GM23338 (cell line): Measurements from ENCODE around the gene LDHAL6A.

Experiments
- CREB1 ChIP-seq: fragments of 250-450 bp; sonication (Bioruptor Pico); IDR thresholded peaks from 2 replicates; pipeline ENCODE4 v1.5.0; 2020; ENCODE audit warnings: low read depth, mild to moderate bottlenecking, moderate library complexity
- CTCF ChIP-seq, 2 experiments: fragments of 200-600 bp in 1 of 2; sonication (generic) in 1 of 2; conservative IDR thresholded peaks; 2 replicates each; pipeline versions ENCODE4 v1.5.1 to v1.6.1; 2016 to 2017; ENCODE audit warnings: antibody characterized with exemption in 2 of 2, low read depth in 2 of 2, mild to moderate bottlenecking in 2 of 2, moderate library complexity in 1 of 2
- EZH2 ChIP-seq: fragments of 200-600 bp; sonication (generic); IDR thresholded peaks from one replicate; pipeline ENCODE4 v1.8.0; 2017; ENCODE audit warnings: antibody characterized with exemption, mild to moderate bottlenecking, low read depth; ENCODE audit not compliant: unreplicated experiment
- EZH2phosphoT487 ChIP-seq: fragments of 200-600 bp; sonication (generic); IDR thresholded peaks from one replicate; pipeline ENCODE4 v1.8.1; 2018; ENCODE audit warnings: antibody characterized with exemption; ENCODE audit not compliant: unreplicated experiment
- JUNB ChIP-seq: IDR thresholded peaks from one replicate; pipeline ENCODE4 v1.6.1; 2016; ENCODE audit warnings: antibody characterized with exemption; ENCODE audit not compliant: unreplicated experiment
- NANOG ChIP-seq: IDR thresholded peaks from 2 replicates; pipeline ENCODE4 v1.6.1; 2016; ENCODE audit warnings: antibody characterized with exemption, borderline replicate concordance
- POLR2AphosphoS5 ChIP-seq: IDR thresholded peaks from 2 replicates; pipeline ENCODE4 v1.6.1; 2016; ENCODE audit warnings: antibody characterized with exemption, low read depth
- REST ChIP-seq: IDR thresholded peaks from one replicate; pipeline ENCODE4 v1.6.1; 2018; ENCODE audit warnings: antibody characterized with exemption; ENCODE audit not compliant: unreplicated experiment
- STAT1 ChIP-seq: IDR thresholded peaks from one replicate; pipeline ENCODE4 v1.6.1; 2016; ENCODE audit warnings: antibody characterized with exemption; ENCODE audit not compliant: unreplicated experiment
- ZNF114 ChIP-seq: fragments of 250-450 bp; sonication (Bioruptor Pico); IDR thresholded peaks from 2 replicates; pipeline ENCODE4 v1.5.0; 2020; ENCODE audit warnings: mild to moderate bottlenecking, moderate library complexity

GRCh38 chr11:18468059-18468458 is 12.4 kb downstream of the LDHAL6A start:
- TF ChIP-seq REST (no peak), CTCF (conservative IDR thresholded peaks at IDR 0.05; ENCODE audit: low read depth in 2 of 2) (no peak), POLR2AphosphoS5 (no peak), EZH2 (no peak), EZH2phosphoT487 (no peak), CREB1 (no peak), JUNB (no peak), ZNF114 (CRISPR knock-in tag) (no peak), STAT1 (no peak), NANOG (no peak)
